Measurements from ENCODE around the gene LEFTY1.

Gene LEFTY1

DNA sequence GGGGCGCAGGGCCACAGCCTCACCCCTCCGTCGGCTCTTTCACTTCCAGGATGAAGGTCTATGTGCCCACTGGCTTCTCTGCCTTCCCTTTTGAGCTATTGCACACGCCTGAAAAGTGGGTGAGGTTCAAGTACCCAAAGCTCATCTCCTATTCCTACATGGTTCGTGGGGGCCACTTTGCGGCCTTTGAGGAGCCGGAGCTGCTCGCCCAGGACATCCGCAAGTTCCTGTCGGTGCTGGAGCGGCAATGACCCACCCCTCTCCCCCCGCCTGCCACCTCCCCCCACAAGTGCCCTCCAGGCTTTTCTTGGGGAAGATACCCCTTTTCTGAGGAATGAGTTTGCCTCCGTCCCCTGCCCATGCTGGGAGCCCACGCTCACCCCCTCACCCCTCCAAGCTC is 43.8 kb downstream of the LEFTY1 start:
- Histone ChIP-seq H3K27me3 (ENCODE audit: control insufficient read depth, low read length) (no peaks in the 10 kb centered on the region), H3K9me2 (replicated peaks; ENCODE audit: control insufficient read depth, low read length) (no peaks in the 10 kb centered on the region), H3K4me3 (ENCODE audit: low read length) (no peak overlapping the region), H4K20me1 (ENCODE audit: control insufficient read depth, insufficient read depth, low read depth, low read length) (no peaks in the 10 kb centered on the region), H3K4me1 (ENCODE audit: control insufficient read depth, low read length) (peaks cover 15% of the 10 kb centered on the region), H3K27ac (ENCODE audit: low read depth, low read length) (no peak overlapping the region), H3F3A (ENCODE audit: control insufficient read depth, insufficient read depth) (0 out of 2 replicates have a peak, but pooled peaks cover 4% of the 10 kb centered on the region), H3K4me2 (ENCODE audit: low read length) (no peak overlapping the region), H3K36me3 (ENCODE audit: control insufficient read depth, low read length) (no peaks in the 10 kb centered on the region), H3K79me2 (ENCODE audit: control insufficient read depth, low read length) (no peaks in the 10 kb centered on the region), H3K9me3 (ENCODE audit: control insufficient read depth, insufficient read depth, low read length) (no peaks in the 10 kb centered on the region)
- no peak for TF ChIP-seq CTCF (IDR thresholded peaks at IDR 0.05; ENCODE audit: low read depth, low read length, poor library complexity, severe bottlenecking)
- no peak for TF ChIP-seq EZH2phosphoT487 (IDR thresholded peaks at IDR 0.05; ENCODE audit: borderline replicate concordance, low read length)

DNA sequence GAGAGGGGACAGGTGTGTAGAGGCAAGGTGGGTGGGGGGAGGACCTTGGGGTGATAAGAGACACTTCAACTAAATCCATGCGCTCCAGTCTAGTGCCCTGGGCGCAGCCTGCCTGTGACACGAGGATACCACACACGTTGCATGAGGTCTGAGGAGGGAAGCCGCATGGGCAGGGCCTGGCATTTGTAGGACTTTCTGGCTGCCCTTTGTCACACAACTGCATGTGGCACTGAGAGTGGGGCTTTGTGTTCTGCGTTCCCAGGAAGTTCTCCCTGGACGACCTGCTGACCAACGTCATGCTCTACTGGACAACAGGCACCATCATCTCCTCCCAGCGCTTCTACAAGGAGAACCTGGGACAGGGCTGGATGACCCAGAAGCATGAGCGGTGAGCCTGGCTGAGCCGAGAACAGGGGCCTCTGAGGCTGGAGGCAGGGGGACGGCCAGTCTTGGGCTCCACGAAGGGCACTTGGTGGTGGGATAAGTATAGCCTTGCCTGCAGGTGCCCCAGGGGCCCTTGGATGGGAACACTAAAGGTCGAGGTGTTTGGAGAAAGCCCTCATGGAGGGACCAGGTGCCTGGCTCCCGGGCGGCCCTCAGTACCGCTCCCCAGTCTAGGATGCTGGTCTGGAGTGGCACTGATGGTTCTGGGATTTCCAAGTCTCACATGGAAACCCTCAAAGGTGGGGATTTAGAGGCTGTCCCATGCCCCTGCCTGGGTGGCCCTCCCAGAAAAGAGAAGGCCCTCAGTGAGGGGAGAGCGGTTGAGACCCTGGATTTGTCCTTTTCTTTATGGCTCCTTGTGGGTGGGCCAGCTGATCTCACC is 44.5 kb downstream of the LEFTY1 start:
- Histone ChIP-seq H3K36me3 (ENCODE audit: control insufficient read depth, low read length) (no peaks in the 10 kb centered on the region), H3K79me2 (ENCODE audit: control insufficient read depth, low read length) (no peaks in the 10 kb centered on the region), H3K9me2 (replicated peaks; ENCODE audit: control insufficient read depth, low read length) (no peaks in the 10 kb centered on the region), H4K20me1 (ENCODE audit: control insufficient read depth, insufficient read depth, low read depth, low read length) (no peaks in the 10 kb centered on the region), H3F3A (ENCODE audit: control insufficient read depth, insufficient read depth) (0 out of 2 replicates have a peak, but pooled peaks cover 4% of the 10 kb centered on the region), H3K27ac (ENCODE audit: low read depth, low read length) (no peak overlapping the region), H3K4me2 (ENCODE audit: low read length) (no peak overlapping the region), H3K4me1 (ENCODE audit: control insufficient read depth, low read length) (peaks cover 15% of the 10 kb centered on the region), H3K27me3 (ENCODE audit: control insufficient read depth, low read length) (no peaks in the 10 kb centered on the region), H3K9me3 (ENCODE audit: control insufficient read depth, insufficient read depth, low read length) (no peaks in the 10 kb centered on the region), H3K4me3 (ENCODE audit: low read length) (no peak overlapping the region)
- no peak for TF ChIP-seq CTCF (IDR thresholded peaks at IDR 0.05; ENCODE audit: low read depth, low read length, poor library complexity, severe bottlenecking)
- TF ChIP-seq EZH2phosphoT487 (IDR thresholded peaks at IDR 0.05; ENCODE audit: borderline replicate concordance, low read length), result no peak

DNA sequence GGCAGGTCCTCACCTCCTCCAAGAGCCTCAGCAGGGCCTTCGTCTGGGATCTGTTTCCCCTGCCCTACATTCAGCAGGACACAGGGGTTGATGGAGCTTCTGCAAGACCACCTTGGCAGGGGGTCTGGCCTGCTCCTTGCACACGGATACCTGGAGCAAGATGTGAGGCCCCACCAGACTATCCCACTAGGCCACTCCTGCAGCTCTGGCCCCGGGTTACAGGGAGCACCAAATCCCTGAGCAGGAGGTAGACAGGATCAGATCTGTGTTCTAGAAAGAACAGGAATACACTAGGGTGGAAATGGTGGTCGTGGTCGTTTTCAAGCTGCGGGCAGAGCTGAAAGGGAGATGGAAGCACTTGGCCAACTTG is 45.5 kb downstream of the LEFTY1 start:
- no peak for TF ChIP-seq EZH2phosphoT487 (IDR thresholded peaks at IDR 0.05; ENCODE audit: borderline replicate concordance, low read length)
- no peak for TF ChIP-seq CTCF (IDR thresholded peaks at IDR 0.05; ENCODE audit: low read depth, low read length, poor library complexity, severe bottlenecking)
- H3K27me3 ChIP-seq (ENCODE audit: control insufficient read depth, low read length), result no peaks in the 10 kb centered on the region
- no peak overlapping the region for H3K4me3 ChIP-seq (ENCODE audit: low read length)
- H3K9me3 ChIP-seq (ENCODE audit: control insufficient read depth, insufficient read depth, low read length), result no peaks in the 10 kb centered on the region
- H3K27ac ChIP-seq (ENCODE audit: low read depth, low read length), result no peak overlapping the region
- peaks cover 11% of the 10 kb centered on the region for H3K4me1 ChIP-seq (ENCODE audit: control insufficient read depth, low read length)
- no peaks in the 10 kb centered on the region for H3K79me2 ChIP-seq (ENCODE audit: control insufficient read depth, low read length)
- no peaks in the 10 kb centered on the region for H4K20me1 ChIP-seq (ENCODE audit: control insufficient read depth, insufficient read depth, low read depth, low read length)
- H3K9me2 ChIP-seq (replicated peaks; ENCODE audit: control insufficient read depth, low read length), result no peaks in the 10 kb centered on the region
- H3K4me2 ChIP-seq (ENCODE audit: low read length), result no peak overlapping the region
- 0 out of 2 replicates have a peak, but pooled peaks cover 4% of the 10 kb centered on the region for H3F3A ChIP-seq (ENCODE audit: control insufficient read depth, insufficient read depth)
- no peaks in the 10 kb centered on the region for H3K36me3 ChIP-seq (ENCODE audit: control insufficient read depth, low read length)

Measured in DOHH2 (cell line).